GM19468 (cell line): ENCODE measurements around the gene STYK1.
"Not testable (repeated sequence)": the region's sequence is repeated elsewhere in the genome, so short reads cannot be mapped to it uniquely, and the experiment has no call there.

ENCODE experiments used
- ATAC-seq: cut with Tn5 transposase; IDR thresholded peaks from one replicate; pipeline ENCODE4 v1.9.1; 2021; ENCODE audit warnings: mild to moderate bottlenecking, moderate library complexity, moderate number of reproducible peaks; ENCODE audit not compliant: unreplicated experiment; ENCODE audit errors: extremely low read depth

STYK1 gene

GRCh38 chr12:10582133-10582532, 91.7 kb downstream of the STYK1 start:
- ATAC-seq: not testable (repeated sequence)

- ATAC-seq: no peak
Measured at GRCh38 chr12:10574307-10574706, 99.5 kb downstream of the STYK1 start.

GRCh38 chr12:10572021-10572490, 101.8 kb downstream of the STYK1 start:
- ATAC-seq: not testable (repeated sequence)

- ATAC-seq: no peak
Measured at GRCh38 chr12:10571141-10571540, 102.7 kb downstream of the STYK1 start.
